Right atrium auricular region (tissue), 2 donors: ENCODE data around the gene ZBTB3. TPM values are rescaled to one million over a fixed set of nuclear protein-coding genes. Genes with fewer than 3 reads are reported as not detected.
"Not testable (repeated sequence)": the region's sequence is repeated elsewhere in the genome, so short reads cannot be mapped to it uniquely, and the experiment has no call there.

Experiments used
- DNase-seq: peaks from one replicate; pipeline ENCODE4 v3.0.0-alpha.2; 2019; ENCODE audit warnings: low spot score
- H3K27ac ChIP-seq, 2 donors: fragments of 200-600 bp; sonication (generic); 1 replicate in 1 of 2; 2 replicates in 1 of 2; pipeline ENCODE4 v1.5.1; 2016 to 2019
- H3K27me3 ChIP-seq, 2 donors: fragments of 200-600 bp; sonication (generic); one replicate each; pipeline versions ENCODE4 v1.5.1 to v1.6.0; 2017 to 2019
- H3K36me3 ChIP-seq: fragments of 200-600 bp; sonication (generic); one replicate; pipeline ENCODE4 v1.5.1; 2016
- H3K4me1 ChIP-seq, 2 donors: fragments of 200-600 bp; sonication (generic); one replicate each; pipeline versions ENCODE4 v1.5.1 to v1.6.0; 2017 to 2019
- H3K4me3 ChIP-seq, 2 donors: fragments of 200-600 bp; sonication (generic); 1 replicate in 1 of 2; 2 replicates in 1 of 2; pipeline ENCODE4 v1.5.1; 2017 to 2019; ENCODE audit warnings: mild to moderate bottlenecking in 1 of 2, moderate library complexity in 1 of 2
- H3K9me3 ChIP-seq, 2 donors: fragments of 200-600 bp; sonication (generic); one replicate each; pipeline ENCODE4 v1.5.1; 2019
- total RNA-seq, 2 donors: library from RNA; depleted of rRNA; stranded (reverse); fragments of >200 nt; gene quantifications; one replicate each; pipeline ENCODE4 v1.1.0, GENCODE V29; 2016
- TF ChIP-seq, protein P1 (sequence below), 2 donors: fragments of 200-600 bp; sonication (generic); IDR thresholded peaks; one replicate each; pipeline ENCODE4 v1.5.1; 2019; ENCODE audit warnings: antibody characterized with exemption in 2 of 2

ZBTB3 gene
- total RNA-seq, 2 donors from 2014 or later: 5.1 to 7.8 TPM

DNA sequence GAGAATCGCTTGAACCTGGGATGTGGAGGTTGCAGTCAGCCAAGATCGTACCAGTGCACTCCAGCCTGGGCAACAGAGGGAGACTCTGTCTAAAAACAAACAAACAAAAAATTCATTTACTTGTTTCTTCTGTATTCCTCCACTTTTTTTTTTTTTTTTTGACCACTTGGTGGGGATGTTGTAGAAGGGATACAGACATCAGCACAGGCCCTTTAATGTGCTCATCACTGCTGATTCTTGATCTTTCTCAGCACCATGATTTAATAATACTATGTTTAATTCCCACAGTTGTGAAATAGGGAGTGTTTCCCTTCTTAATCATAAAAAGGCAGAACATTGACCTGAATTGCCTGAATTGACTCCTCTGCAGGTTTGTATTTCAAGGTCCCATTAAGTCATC is 21.1 kb downstream of the ZBTB3 start:
- Histone ChIP-seq H3K27ac (no peak overlapping the region), H3K4me1 (peaks cover 0 to 28% of the 10 kb centered on the region in 2 donors), H3K27me3 (no peaks in the 10 kb centered on the region), H3K36me3 (peaks cover 47% of the 10 kb centered on the region), H3K4me3 (no peak overlapping the region), H3K9me3 (no peaks in the 10 kb centered on the region)
- TF ChIP-seq, protein P1, sequence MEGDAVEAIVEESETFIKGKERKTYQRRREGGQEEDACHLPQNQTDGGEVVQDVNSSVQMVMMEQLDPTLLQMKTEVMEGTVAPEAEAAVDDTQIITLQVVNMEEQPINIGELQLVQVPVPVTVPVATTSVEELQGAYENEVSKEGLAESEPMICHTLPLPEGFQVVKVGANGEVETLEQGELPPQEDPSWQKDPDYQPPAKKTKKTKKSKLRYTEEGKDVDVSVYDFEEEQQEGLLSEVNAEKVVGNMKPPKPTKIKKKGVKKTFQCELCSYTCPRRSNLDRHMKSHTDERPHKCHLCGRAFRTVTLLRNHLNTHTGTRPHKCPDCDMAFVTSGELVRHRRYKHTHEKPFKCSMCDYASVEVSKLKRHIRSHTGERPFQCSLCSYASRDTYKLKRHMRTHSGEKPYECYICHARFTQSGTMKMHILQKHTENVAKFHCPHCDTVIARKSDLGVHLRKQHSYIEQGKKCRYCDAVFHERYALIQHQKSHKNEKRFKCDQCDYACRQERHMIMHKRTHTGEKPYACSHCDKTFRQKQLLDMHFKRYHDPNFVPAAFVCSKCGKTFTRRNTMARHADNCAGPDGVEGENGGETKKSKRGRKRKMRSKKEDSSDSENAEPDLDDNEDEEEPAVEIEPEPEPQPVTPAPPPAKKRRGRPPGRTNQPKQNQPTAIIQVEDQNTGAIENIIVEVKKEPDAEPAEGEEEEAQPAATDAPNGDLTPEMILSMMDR (IDR thresholded peaks at IDR 0.05): no peak
- no peak for DNase-seq

- H3K27me3 ChIP-seq, H3K9me3 ChIP-seq, DNase-seq, H3K27ac ChIP-seq: not testable (repeated sequence)
- H3K4me1 ChIP-seq: peaks cover 0 to 38% of the 10 kb centered on the region in 2 donors
- H3K36me3 ChIP-seq: peaks cover 27% of the 10 kb centered on the region
- peak overlapping the region in 1 of 2 donors; percentile 82 for H3K4me3 ChIP-seq
These were observed 23.9 kb downstream of the ZBTB3 start for GRCh38 chr11:62730076-62730475.

- no peaks in the 10 kb centered on the region for H3K9me3 ChIP-seq
- no peaks in the 10 kb centered on the region for H3K27me3 ChIP-seq
- peak; percentile 93 for DNase-seq
- peaks cover 0 to 54% of the 10 kb centered on the region in 2 donors for H3K4me1 ChIP-seq
- H3K27ac ChIP-seq: peak within 1 kb of the TSS; percentile 94 to 98
- H3K36me3 ChIP-seq: peaks cover 18% of the 10 kb centered on the region
- TF ChIP-seq, protein P1 (IDR thresholded peaks at IDR 0.05): no peak
- H3K4me3 ChIP-seq: peak within 1 kb of the TSS; percentile 76 to 82
These were observed 25.6 kb downstream of the ZBTB3 start, which contains the start of gene TTC9C for GRCh38 chr11:62728171-62728988. Gene TTC9C, plus strand, starts transcription at chr11:62728486. Its CDS starts 363 bp downstream, at chr11:62728849.

DNA sequence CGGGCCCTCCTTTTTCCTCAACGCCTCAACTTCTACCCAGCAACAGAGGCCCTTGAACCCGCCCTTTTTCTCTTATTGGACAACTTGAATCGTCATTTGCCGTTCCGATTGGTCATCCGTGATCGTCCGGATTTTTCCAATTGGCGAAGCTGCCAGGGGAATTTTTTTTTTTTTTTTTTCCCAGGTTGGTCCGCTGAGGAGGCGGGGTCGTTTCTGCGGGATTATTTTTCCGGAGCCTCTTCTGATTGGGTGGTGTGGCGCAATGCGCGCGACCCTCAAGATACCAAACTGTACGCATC is 26.1 kb downstream of the ZBTB3 start:
- Histone ChIP-seq H3K27me3 (no peaks in the 10 kb centered on the region), H3K4me3 (peak overlapping the region; percentile 76 to 82), H3K4me1 (peaks cover 0 to 54% of the 10 kb centered on the region in 2 donors), H3K36me3 (peaks cover 18% of the 10 kb centered on the region), H3K27ac (peak overlapping the region; percentile 94 to 98), H3K9me3 (no peaks in the 10 kb centered on the region)
- TF ChIP-seq, protein P1 (IDR thresholded peaks at IDR 0.05): no peak
- DNase-seq: peak; percentile 90

- Histone ChIP-seq H3K4me1 (peaks cover 0 to 54% of the 10 kb centered on the region in 2 donors), H3K27ac (peak within 1 kb of the TSS; percentile 94 to 98), H3K27me3 (no peaks in the 10 kb centered on the region), H3K9me3 (no peaks in the 10 kb centered on the region), H3K4me3 (peak within 1 kb of the TSS; percentile 76 to 82), H3K36me3 (peaks cover 21% of the 10 kb centered on the region)
- DNase-seq: peak; percentile 98
- TF ChIP-seq, protein P1 (IDR thresholded peaks at IDR 0.05): no peak
These were observed 26.6 kb downstream of the ZBTB3 start, which contains the start of gene HNRNPUL2 for GRCh38 chr11:62727165-62727871. Gene HNRNPUL2, minus strand, starts transcription at chr11:62727457. Its CDS starts 301 bp downstream, at chr11:62727156.

DNA sequence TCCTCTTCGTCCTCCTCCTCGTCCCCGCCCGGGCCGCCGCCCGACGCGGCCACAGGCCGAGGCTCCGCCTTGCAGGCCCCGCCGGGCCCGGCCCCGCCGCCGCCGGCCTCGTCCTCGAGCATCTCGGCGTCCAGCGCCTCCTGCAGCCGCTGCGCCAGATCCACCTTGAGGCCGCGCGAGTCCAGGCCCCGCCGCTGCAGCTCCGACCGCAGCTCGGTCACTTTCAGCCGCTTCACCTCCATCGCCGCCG is 27.1 kb downstream of the ZBTB3 start:
- peaks cover 0 to 54% of the 10 kb centered on the region in 2 donors for H3K4me1 ChIP-seq
- peak overlapping the region; percentile 94 to 98 for H3K27ac ChIP-seq
- H3K27me3 ChIP-seq: no peaks in the 10 kb centered on the region
- peaks cover 25% of the 10 kb centered on the region for H3K36me3 ChIP-seq
- DNase-seq: no peak
- TF ChIP-seq, protein P1 (IDR thresholded peaks at IDR 0.05): no peak
- H3K4me3 ChIP-seq: peak overlapping the region; percentile 76 to 82
- no peaks in the 10 kb centered on the region for H3K9me3 ChIP-seq
